Activated naive CD4-positive, alpha-beta T cell treated with anti-CD3 and anti-CD28 coated beads, Interleukin-2, amount 50 U/mL, for 72 hours (primary cell): ENCODE measurements around the gene RIPK1. TPM values are rescaled to one million over a fixed set of nuclear protein-coding genes. Genes with fewer than 3 reads are reported as not detected.
"Not testable (repeated sequence)": the region's sequence is repeated elsewhere in the genome, so short reads cannot be mapped to it uniquely, and the experiment has no call there.

Experiments used
- ATAC-seq, 2 donors: fragments of 150-1000 bp; cut with Tn5 transposase; 2 replicates each; pipeline ENCODE4 v1.10.0; 2021; ENCODE audit warnings: mild to moderate bottlenecking in 2 of 2, moderate library complexity in 2 of 2
- DNase-seq, 2 donors: peaks; one replicate each; pipeline ENCODE4 v3.0.0; 2021 to 2022; ENCODE audit warnings: low spot score in 2 of 2
- H3K27ac Mint-ChIP-seq, 2 donors: one replicate each; pipeline ENCODE4 v1.8.0; 2022; ENCODE audit warnings: mild to moderate bottlenecking in 2 of 2, mixed read lengths in 2 of 2
- H3K36me3 Mint-ChIP-seq, 2 donors: one replicate each; pipeline ENCODE4 v1.8.0; 2022; ENCODE audit warnings: mixed read lengths in 2 of 2
- H3K9me3 Mint-ChIP-seq, 2 donors: one replicate each; pipeline ENCODE4 v1.8.0; 2022; ENCODE audit warnings: mixed read lengths in 2 of 2
- total RNA-seq, 2 donors: library from RNA; stranded (reverse); gene quantifications; one replicate each; pipeline ENCODE4 v1.2.3, GENCODE V29; 2022

Gene RIPK1
- total RNA-seq, 2 donors from 2014 or later = 12.1 to 16.0 TPM

DNA sequence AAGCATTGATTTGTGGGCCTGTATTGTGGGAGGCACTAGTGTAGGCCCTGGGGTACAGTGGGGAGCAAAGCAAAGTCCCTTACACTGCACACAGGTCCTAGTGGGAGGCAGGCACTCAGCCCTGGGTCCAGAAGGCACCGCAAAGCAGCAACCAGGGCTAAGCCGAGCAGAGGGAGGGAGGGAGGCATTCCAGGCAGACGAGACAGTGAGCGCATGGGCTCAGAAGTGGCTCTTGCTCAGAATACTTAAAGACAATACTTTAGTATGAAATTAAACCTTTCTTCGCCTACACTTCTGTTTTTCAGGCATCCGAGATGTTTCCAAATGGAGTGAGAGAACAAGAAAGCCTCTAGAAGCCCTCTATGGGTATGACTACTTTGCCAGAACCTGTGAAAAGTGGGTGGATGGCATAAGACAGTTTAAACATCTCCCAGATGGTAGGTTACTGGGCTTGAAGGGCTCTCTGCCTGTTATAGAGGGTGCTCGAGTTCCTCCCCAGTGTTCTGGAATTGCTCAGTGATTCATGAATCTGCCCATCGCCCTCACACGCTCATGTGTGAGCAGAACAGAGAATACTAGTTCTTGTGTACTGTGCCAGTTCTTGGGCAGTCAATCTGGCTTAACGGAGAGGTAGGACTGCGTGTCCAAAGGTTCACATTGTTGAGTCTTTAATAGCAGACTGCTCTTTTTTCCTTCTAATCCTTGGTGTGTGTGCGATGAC is 68.9 kb downstream of the RIPK1 start:
- no peak overlapping the region for H3K27ac Mint-ChIP-seq
- H3K36me3 Mint-ChIP-seq = peaks cover 0 to 6% of the 10 kb centered on the region in 2 donors
- DNase-seq = no peak

DNA sequence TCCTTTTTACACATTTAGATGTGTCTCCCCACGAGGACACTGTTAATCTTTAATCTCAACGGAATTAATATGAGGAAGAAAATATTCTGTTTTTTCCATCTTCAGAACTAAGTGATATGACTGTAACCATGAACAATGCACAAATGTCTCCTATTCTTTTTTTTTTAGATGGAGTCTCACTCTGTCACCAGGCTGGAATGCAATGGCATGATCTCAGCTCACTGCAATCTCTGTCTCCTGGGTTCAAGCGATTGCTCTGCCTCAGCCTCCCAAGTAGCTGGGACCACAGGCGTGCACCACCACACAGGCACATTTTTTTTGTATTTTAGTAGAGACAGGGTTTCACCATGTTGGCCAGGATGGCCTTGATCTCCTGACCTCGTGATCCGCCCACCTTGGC is 69.6 kb downstream of the RIPK1 start:
- not testable (repeated sequence) for H3K36me3 Mint-ChIP-seq, ATAC-seq, DNase-seq, H3K27ac Mint-ChIP-seq, H3K9me3 Mint-ChIP-seq

More for the DNA sequence above, 68.9 kb downstream of the RIPK1 start:
- H3K9me3 Mint-ChIP-seq = no peaks in the 10 kb centered on the region
- no peak for ATAC-seq

DNA sequence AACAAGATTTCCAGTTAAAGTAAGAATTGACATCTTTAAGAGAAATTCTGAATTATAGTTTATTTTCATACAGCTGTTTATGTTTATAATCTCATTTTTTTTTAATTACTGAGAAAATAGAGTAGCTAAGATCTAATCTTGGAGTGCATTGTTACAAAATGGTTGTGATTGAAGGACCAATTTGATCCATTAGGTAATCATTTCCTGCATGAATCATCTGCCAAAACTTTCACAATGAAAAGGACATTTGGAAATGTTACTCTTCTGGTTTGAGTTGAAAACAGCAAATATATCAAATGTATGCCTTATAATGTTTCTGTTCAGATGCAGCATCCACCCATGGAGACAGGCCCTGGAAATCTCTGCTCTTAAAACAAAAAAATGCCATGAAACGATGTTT is 70.0 kb downstream of the RIPK1 start:
- H3K9me3 Mint-ChIP-seq = no peaks in the 10 kb centered on the region
- no peak overlapping the region for H3K27ac Mint-ChIP-seq
- DNase-seq = no peak
- H3K36me3 Mint-ChIP-seq = peaks cover 0 to 6% of the 10 kb centered on the region in 2 donors
- no peak for ATAC-seq

DNA sequence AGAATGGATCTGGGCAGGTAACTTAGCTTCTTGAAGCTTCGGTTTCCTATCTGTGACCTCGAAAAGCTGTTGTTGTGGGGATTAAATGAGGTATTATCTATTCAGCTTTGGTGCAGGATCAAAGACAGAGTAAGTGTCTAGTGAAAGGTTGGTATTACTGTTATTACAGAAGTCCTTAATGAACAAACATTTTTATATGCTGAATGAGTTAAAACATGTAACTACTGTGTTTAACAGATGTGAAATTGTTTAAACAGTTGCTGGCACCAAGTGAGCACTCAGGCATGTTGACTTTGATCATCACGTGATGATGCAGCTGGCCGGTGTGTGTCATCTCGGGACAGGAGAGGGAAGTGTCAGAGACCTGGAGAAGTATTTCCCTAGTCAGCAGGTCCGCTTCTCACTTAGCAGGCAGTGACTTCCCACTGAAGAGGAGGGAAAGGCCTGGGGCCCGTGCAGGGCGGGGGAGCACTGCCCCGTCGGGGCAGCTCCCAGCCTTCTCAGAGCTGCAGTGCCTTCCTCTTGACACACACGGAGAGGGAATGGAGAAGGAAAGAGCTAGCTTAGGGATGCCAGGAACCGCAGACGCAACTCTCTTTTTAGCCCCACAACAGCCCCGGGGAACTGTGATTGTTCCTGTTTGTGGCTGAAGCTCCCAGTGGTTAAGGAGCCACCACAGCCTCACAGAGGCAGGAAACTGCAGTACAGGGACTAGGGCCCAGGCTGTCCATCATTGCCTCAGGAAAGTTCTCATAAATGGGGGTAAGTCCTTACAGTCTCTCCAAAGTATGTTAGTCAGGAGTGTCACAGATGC is 71.0 kb downstream of the RIPK1 start:
- peak in 1 of 2 donors; percentile 20 for ATAC-seq
- no peaks in the 10 kb centered on the region for H3K9me3 Mint-ChIP-seq

DNA sequence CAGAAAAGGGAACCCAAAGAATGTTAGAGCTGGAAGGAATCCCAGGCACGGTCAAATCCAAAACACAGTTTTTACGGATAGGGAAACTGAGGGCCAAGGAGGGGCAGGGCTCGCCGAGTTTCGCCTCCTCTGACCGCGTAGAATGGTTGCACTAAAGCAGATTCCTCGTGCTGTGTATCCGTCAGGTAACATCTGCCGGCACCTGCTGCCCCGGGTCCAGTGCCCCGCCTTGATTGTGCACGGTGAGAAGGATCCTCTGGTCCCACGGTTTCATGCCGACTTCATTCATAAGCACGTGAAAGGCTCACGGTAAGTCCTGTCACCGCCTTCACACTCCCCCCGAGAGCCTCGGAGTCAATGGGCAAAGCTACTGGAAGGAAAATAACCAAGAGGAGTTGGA is 71.9 kb downstream of the RIPK1 start:
- DNase-seq = no peak
- ATAC-seq = no peak
- no peak overlapping the region for H3K27ac Mint-ChIP-seq
- no peaks in the 10 kb centered on the region for H3K9me3 Mint-ChIP-seq
- peaks cover 0 to 13% of the 10 kb centered on the region in 2 donors for H3K36me3 Mint-ChIP-seq

More for the DNA sequence above, 71.0 kb downstream of the RIPK1 start:
- H3K36me3 Mint-ChIP-seq = peaks cover 0 to 6% of the 10 kb centered on the region in 2 donors
- no peak overlapping the region for H3K27ac Mint-ChIP-seq
- DNase-seq = no peak

DNA sequence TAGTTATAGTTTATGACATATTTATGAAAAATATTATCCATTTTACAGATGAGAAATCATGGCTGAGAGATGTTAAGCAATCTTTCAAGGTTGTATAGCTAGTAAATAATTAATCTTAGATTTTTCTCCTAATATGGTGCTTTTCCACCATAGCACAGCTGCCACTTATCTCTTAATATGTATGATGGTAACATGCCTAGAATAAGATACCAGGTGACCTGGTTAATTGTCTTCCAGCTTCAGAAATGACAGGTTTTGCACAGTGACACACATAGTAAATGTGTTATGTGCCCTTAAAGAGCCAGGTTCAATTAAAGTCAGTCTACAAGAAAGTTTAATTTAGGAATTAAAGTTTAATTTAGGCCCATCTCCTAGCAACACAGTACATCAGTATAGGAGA is 74.2 kb downstream of the RIPK1 start:
- H3K27ac Mint-ChIP-seq = no peak overlapping the region
- H3K36me3 Mint-ChIP-seq = peaks cover 0 to 12% of the 10 kb centered on the region in 2 donors
- no peaks in the 10 kb centered on the region for H3K9me3 Mint-ChIP-seq
- no peak for ATAC-seq
- no peak for DNase-seq

DNA sequence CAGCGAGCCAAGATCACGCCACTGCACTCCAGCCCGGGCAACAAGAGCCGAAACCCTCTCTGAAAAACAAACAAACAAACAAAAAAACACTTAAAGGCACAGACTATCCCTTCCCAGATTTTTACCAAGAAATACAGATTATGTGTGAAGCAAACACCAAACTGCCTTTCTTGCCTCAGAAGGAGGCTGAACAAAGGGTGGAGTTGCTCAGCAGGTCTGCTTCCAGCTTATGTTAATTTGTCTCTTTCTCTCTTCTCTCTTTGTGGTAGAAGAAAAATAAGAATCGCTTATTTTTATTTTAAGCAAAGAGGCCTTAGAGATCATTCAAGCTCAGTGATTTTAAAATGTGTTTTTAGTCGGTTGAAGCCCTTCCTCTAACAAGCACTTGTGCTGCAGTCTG is 74.9 kb downstream of the RIPK1 start:
- ATAC-seq = no peak
- Mint-ChIP-seq H3K27ac (no peak overlapping the region), H3K9me3 (no peaks in the 10 kb centered on the region), H3K36me3 (peaks cover 0 to 7% of the 10 kb centered on the region in 2 donors)
- DNase-seq = no peak

DNA sequence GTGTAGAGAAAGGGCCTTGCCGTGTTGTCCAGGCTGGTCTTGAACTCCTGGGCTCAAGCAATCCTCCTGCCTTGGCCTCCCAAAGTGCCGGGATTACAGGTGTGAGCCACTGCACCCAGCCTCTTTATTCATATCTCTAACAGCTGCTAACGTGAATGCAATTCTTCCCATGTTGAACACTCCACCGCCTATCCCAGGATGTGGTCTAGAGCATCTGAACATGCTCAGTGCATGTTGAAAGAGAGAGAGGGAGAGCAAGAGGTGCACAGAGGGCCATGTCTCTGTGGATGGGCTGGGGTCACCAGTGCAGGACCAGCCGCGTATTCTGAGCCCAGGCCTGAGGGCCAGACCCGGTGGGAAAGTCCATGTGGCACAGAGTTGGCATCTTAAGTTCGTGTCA is 76.3 kb downstream of the RIPK1 start:
- DNase-seq = no peak
- Mint-ChIP-seq H3K36me3 (peaks cover 0 to 7% of the 10 kb centered on the region in 2 donors), H3K27ac (no peak overlapping the region), H3K9me3 (no peaks in the 10 kb centered on the region)
- ATAC-seq = no peak

DNA sequence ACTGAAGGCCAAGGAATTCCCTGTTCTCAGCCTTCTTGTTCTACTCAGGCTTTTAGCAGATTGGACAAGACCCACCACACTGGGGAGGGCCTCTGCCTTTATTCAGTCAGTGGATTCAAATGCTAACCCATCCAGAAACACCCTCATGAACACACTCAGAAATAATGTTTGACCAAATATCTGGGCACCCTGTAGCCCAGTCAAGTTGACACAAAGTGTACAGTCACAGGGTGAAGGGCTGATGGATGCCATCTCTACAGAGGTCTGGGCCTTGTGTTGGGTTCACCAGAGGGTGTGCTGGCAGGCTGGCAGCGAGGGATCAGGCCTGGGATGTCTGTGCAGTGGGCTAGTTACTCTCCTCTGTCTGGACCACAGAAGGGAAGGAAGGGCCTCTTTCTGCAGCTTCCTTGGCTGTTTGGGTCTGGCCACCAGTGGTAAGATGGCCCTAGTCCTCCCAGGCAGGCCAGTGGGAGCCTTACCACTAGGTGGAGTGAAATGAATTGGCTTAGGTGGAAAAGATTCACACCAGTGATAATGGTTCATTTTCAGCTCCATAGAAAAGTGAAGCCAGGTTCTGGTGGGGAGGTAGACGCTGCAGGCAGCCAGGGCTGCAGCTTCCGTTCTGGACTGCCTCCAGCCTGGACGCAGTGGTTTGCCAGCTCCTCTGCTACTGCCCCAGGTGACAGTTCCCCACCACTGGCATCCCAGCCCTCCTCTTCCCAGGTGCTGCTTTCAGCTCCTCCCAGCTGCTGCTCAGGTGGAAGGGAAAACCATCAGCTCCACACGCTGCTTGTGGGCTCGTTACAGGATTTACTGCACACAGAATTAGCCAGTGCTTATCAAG is 79.8 kb downstream of the RIPK1 start:
- no peak for DNase-seq
- Mint-ChIP-seq H3K9me3 (no peaks in the 10 kb centered on the region), H3K27ac (no peak overlapping the region), H3K36me3 (peaks cover 0 to 7% of the 10 kb centered on the region in 2 donors)
- ATAC-seq = no peak

DNA sequence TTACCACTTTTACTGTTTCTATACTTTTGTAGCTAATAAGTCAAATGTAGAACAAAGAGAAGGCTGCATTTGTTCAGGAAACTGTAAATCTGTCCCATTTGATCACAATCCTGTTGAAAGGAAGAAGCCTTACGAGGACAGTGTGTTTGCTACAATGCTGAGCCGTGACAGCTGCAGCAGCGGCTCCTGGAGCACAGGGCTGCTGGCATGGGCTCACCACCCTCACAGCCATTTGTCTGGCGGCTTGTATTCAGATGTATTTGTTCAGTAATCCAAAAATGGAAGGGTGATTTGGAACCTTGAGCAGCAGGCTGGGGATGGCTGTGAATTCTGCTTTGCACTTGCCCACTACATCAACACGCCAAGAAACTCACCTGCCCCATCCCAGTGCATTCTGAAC is 83.4 kb downstream of the RIPK1 start:
- H3K36me3 Mint-ChIP-seq = no peaks in the 10 kb centered on the region
- DNase-seq (no peak), ATAC-seq (no peak)
- no peaks in the 10 kb centered on the region for H3K9me3 Mint-ChIP-seq
- no peak overlapping the region for H3K27ac Mint-ChIP-seq

DNA sequence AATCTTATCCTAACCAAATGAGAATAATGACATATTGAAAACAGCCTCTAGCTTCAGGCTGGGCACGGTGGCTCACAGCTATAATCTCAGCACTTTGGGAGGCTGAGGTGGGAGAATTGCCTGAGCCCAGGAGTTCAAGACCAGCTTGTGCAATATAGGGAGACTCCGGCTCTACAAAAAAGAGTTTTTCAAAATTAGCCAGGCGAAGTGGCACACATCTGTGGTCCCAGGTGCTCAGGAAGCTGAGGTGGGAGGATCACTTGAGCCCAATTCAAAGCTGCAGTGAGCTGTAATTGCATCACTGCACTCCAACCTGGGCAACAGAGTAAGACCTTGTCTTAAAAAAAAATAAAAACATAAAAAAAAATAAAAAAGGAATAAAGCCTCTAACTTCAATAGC is 84.4 kb downstream of the RIPK1 start:
- DNase-seq (no peak), ATAC-seq (no peak)
- Mint-ChIP-seq H3K9me3 (no peaks in the 10 kb centered on the region), H3K27ac (peak overlapping the region in 1 of 2 donors; percentile 47), H3K36me3 (no peaks in the 10 kb centered on the region)

DNA sequence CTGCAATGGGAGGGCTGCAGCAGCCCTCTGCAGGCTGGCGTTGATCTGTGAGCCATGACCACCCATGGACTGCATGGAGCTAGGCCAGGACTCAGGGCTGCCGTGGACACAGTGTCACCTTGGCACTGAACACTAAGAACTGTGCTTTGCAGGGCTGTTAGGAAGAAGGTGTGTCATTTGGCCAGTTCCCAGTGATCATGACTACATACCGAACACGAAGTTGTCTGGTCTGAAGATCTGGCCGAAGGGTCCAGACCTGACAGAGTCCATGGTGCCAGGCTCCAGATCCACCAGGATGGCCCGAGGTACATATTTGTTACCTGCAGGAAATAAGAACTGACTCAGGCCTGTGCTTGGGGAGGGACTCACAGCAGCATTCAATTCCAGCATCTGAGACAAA is 87.1 kb downstream of the RIPK1 start:
- not testable (repeated sequence) for ATAC-seq

DNA sequence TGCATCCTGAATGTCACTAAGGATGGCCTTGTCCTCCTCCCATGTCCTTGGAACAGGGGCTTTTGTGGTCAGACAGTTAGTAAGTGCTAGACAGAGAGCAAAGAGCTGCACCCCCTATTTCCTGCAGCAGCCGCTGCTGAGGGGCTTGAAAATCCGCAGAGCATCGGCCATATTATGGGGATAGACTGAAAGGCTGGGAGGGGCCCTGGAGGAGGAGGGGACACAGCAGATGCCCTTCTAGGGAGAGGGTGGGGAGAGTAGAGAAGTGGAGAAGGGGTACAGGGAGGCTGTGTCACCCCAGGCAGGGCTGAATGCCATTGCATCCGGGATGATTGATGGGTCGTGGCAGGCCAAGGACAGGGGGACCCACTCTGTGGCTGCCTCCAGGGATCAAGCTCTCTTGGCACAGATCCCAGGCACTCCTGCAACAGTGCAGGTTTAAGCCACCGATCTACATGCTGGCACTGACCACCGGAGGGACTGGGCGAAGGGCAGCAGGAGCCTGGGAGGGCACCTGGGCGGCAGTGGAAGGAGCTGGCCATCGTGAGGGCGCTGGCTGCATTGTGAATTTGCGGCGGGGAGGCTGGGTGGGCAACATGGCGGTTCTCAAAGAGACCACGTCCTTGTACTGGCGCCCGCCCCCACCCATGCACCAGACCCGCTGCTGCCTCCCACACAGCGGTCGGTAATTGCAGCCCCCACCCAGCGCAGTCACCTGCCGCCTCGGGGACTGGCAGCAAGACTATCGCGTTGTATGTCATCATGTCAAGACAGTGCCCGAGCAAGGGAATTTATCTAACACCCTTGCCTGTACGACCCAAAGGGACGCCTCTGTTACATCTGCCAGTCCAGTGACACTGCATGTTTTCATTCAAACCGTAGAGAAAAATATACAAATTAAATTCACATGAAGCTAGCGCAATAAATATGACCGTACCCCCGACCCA is 88.2 kb downstream of the RIPK1 start:
- H3K27ac Mint-ChIP-seq = peak overlapping the region; percentile 71 to 75
- ATAC-seq (peak; percentile 7 to 21), DNase-seq (peak in 1 of 2 donors; percentile 10)
- not testable (repeated sequence) for H3K9me3 Mint-ChIP-seq, H3K36me3 Mint-ChIP-seq

More for the DNA sequence above, 87.1 kb downstream of the RIPK1 start:
- not testable (repeated sequence) for H3K27ac Mint-ChIP-seq, H3K9me3 Mint-ChIP-seq, DNase-seq, H3K36me3 Mint-ChIP-seq

DNA sequence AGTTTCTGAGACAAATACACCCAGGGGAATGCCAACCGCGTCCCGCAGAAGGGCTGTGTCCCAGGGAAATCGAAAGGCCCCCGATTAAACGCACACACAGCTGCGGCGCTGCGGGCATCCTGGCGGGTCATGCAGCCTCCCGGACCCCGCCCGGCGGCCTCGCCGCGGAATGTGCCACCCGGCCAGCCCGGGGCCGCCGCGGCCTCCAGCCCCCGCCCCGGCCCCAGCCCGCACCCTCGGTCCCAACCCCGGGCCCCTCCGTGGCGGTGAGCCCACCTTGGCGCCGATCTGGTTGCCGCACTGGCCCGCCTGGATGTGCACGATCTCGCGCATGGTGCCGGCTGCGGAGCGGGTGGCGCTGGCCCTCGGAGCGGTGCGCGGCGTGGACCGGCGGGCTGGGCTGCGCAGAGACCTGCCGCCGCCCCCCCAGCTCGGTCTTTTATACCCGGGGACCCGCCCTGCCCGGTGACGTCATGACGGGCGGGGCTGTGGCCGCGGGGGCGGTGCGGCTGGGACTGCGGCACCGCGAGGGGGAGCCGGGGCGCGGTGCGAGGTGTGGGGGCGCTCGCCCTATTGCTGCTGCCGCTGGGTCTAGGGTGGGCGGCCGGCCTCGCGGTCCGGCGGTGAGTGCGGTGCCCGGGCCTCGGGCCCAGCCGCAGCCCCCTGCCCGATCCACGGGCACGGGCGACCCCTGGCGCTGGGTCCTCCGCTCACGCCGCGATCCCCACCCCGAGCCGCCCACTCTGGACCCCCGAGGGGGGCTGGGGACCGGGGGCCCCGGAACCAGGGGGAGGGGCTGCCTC is 89.0 kb downstream of the RIPK1 start, which contains the start of gene TUBB2A:
TUBB2A (minus strand) TSS at position 414 of the 803 bp plus-strand sequence; CDS start at position 333, 81 bp downstream.
- no peaks in the 10 kb centered on the region for H3K9me3 Mint-ChIP-seq
- peak; percentile 81 to 89 for DNase-seq
- H3K27ac Mint-ChIP-seq = peak within 1 kb of the TSS; percentile 71 to 75
- H3K36me3 Mint-ChIP-seq = peaks cover 0 to 8% of the 10 kb centered on the region in 2 donors
- ATAC-seq = peak; percentile 73 to 90
